HG02623 (cell line): ENCODE measurements around the gene SOX18.
"Not testable (repeated sequence)": the region's sequence is repeated elsewhere in the genome, so short reads cannot be mapped to it uniquely, and the experiment has no call there.

Source experiments
- ATAC-seq: cut with Tn5 transposase; IDR thresholded peaks from one replicate; pipeline ENCODE4 v1.9.1; 2021; ENCODE audit warnings: moderate library complexity; ENCODE audit not compliant: unreplicated experiment

Gene SOX18

DNA sequence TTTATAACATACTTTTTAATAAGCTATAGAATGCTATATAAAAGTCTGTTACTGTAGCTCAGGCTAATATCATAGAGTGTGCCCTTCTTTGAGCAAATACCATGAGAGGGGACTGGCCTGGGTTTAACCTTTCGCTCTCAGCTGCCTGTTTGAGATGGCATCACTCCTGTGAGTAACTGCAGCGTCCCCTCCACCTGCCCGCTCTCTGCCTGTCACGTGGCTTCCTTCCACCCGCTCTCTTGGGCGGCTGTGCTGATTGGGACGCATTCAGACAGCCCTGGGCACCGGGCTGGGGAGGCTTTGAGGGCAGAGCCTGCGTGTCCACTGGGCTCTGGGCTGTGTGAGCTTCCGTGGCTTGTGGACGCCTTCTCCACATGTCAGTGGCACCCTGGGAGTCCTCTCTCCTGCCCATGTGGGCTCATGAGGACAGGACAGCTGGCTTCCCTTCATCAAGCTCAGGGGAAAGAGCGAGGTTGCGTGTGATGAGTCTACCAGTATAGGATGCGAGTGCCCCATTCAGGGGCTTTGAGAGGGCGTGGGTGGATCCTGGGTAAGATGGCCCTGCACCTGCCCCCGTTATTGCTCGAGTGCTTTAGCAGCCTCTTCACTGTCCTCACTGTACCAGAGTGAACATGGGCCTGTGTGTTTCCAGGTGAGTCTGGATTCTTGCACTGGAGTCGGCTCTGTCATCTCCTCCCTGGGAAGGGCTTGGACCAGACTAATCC, 24.2 kb downstream of the SOX18 start:
- ATAC-seq: no peak

- ATAC-seq: no peak
Observed at GRCh38 chr20:64024141-64024990, 25.1 kb downstream of the SOX18 start.

DNA sequence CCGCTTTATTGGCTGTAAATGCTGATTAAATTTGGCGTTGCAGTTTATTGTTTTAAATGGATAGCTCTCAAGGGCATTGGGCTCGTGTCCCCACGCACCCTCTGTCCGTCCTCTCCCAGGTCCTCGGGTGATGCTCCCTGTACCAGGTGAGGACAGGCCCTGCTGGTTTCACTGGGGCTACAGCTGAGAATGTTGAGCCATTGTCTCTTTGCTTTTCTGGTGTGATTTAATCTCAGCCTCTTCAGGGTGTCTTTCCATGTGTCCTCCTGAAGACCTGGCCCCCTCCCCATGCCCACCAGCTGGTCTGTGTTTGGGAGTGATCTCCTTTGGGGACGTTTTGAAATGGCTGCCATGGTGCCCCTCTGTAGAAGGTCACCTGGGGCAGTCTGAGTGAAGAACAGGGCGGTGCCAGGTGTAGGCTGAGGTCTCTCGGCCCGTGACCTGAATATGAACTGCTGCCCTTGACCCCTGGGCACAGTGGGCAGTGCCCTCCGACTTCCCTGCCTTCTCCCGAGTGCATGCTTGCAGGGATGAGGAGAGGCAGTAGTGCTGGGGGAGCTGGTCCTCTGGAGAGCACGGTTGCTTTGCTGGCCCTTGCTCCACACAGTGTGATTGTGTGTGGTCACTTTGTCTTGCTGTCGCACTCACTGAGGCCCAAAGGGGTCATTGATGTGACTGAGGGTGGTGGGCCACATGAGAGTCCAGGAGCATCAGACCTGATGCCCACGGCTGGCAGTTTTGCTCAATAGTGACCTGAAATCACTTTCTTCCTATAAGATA, 25.9 kb downstream of the SOX18 start:
- ATAC-seq: no peak

DNA sequence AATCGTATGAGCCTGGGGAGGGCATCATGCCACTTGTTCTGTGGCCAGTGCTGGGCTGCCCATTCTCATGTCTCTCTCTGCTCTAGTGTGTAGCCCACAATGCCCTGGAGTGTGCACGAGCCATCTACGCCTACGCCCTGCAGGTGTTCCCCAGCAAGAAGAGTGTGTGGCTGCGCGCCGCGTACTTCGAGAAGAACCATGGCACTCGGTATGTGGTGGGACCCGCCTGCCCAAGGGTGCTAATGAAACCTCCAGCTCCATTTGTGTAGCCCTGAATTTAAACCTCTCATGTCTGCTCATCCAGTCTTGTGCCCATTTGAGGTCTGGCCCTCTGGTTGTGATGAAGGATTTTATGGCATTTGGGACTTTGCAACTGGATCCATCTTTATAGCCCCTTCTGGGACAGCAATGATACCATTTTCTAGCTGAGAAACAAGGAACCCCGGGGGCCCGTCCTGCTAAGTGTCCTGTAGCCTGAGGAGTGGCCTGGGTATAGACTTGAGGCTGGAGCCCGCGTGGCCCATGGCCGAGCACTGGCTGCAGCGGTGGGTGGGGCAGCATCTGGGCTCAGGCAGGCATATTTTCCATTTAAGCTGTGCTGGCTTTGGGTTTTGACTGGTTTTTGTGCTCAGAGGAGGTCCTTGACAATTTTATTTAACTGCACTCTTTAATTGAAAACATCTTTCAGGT, 26.6 kb downstream of the SOX18 start:
- no peak for ATAC-seq

DNA sequence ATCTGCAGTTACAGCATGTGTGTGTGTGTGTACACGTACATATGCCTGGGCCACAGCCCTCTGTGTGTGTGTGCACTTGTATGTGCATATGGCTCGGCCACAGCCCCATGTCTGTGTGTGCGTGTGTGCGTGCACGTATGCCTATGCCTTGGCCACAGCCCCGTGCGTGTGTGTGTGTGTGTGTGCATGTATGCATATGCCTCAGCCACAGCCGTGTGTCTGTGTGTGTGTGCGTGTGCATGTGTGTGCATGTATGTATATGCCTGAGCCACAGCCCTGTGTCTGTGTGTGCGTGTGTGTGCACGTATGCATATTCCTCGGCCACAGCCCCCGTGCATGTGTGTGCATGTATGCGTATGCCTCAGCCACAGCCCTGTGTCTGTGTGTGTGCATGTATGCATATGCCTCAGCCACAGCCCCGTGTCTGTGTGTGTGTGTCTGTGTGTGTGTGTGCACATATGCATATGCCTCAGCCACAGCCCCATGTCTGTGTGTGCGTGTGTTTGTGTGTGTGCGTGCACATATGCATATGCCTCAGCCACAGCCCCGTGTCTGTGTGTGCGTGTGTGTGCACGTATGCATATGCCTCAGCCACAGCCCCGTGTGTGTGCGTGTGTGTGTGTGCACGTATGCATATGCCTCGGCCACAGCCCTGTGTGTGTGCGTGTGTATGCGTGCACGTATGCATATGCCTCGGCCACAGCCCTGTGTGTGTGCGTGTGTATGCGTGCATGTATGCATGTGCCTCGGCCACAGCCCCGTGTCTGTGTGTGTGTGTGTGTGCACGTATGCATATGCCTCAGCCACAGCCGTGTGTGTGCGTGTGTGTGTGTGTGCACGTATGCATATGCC, 28.1 kb downstream of the SOX18 start:
- no peak for ATAC-seq

DNA sequence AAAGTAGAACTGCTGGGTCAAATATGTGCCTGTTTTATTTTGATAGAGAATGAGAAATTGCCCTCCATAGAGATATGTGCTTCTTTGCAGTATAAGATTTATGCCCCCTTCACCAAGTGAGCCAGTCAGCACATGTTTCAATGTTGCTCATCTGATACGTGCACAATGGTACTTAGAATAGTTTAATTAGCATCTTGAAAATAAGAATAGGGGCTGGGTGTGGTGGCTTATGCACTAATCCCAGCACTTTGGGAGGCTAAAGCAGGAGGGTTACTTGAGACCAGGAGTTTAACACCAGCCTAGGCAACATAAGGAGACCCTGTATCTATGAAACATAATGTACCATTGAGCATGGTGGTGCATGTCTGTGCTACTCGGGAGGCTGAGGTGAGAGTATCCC, 33.8 kb downstream of the SOX18 start:
- no peak for ATAC-seq

DNA sequence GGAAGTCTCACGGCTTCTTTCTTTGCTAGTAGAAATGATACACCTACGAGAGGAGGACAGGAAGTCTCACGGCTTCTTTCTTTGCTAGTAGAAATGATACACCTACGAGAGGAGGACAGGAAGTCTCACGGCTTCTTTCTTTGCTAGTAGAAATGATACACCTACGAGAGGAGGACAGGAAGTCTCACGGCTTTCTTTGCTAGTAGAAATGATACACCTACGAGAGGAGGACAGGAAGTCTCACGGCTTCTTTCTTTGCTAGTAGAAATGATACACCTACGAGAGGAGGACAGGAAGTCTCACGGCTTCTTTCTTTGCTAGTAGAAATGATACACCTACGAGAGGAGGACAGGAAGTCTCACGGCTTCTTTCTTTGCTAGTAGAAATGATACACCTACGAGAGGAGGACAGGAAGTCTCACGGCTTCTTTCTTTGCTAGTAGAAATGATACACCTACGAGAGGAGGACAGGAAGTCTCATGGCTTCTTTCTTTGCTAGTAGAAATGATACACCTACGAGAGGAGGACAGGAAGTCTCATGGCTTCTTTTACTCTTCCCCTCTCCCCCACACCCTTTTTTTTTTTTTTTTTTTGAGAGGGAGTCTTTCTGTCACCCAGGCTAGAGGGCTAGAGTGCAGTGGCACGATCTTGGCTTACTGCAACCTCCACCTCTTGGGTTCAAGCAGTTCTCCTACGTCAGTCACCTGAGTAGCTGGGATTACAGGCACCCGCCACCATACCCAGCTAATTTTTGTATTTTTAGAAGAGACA, 36.9 kb downstream of the SOX18 start:
- ATAC-seq: not testable (repeated sequence)

- ATAC-seq: no peak
Observed at GRCh38 chr20:64011366-64011779, 38.1 kb downstream of the SOX18 start.

DNA sequence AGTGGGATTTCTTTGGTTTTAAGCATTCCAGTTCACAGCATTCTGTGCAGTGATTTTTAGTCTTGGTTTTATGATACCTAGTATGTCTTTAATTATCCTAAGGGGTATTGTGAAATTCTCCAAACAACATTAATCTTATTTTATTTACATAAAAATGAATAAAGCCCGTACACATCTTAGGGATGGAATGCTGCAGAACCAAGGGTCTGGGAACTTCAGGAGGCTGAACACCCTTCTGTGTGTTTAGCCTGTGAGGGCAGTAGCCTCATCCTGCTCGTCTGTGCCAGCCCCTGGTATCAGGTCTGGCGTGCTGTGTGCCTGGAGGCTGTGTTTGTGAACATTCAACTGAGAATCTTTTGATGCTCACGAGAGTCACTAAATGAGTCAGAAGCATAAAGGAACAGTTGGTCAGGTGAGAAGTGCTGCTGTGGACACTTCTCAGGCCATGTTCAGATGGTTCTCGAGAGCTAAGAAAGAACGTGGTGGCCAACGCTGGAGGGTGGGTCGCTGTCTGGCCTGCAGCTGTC, 38.7 kb downstream of the SOX18 start:
- no peak for ATAC-seq

- ATAC-seq: no peak
Observed at GRCh38 chr20:64009811-64010387, 39.5 kb downstream of the SOX18 start.

GRCh38 chr20:64006902-64007301, 42.5 kb downstream of the SOX18 start:
- ATAC-seq: no peak

GRCh38 chr20:64006490-64006889, 42.9 kb downstream of the SOX18 start:
- ATAC-seq: no peak

- no peak for ATAC-seq
Observed at GRCh38 chr20:64005394-64005793, 44.0 kb downstream of the SOX18 start.

DNA sequence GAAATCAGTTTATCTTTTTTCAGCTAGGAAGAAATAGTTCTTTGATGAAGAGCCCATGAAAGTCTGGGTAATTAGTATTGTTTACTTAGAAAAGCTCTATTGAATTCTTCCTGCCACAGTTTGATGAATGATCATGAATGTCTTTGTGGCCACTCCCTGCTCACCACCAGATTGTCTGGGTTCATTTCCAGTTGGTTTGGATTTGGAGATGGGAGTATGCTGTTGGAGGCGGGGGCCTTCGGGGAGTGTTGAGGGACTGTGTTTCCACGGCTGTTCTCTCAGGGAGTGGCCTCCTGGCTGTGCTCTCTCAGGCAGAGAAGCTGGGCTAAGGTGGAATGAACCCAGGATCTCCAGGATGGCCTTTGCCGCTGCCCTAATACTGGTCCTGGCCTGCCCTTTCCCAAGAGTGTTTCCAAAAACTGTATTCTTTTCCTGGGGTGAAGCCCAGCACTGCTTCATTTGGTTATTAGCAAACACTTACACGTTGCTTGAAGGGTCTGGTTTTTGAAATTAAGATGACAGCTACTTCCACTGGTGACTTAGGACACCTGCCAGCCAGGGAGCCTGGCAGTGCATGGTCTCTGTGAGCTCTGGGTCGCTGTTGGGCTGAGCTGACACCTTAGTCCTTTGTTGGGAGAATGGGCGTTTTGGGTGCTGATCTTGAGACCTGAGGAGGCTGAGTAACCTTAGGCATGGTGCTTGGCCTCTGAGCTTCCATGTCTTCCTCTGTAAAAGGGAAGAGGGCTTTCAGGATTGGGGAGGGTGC, 45.3 kb downstream of the SOX18 start:
- ATAC-seq: no peak

DNA sequence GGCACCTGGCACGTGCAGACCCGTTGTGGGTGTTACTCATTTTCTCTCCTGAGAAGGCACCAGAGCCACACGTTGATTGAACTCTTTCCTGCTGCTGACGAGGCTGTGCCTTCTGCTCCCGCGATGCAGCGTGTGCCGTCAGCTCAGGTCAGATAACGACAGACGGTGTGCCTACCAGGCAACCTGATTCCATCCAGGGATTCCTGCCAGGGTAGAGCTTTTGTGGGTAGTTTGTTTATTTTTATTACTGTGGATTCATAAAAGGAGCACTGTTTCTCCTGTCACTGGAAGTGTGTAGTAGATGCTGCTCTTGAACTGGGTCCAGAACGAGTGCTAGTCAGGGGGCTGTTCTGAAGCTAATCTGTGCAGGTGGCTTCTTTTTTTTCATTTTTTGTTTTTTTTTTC, 47.8 kb downstream of the SOX18 start:
- ATAC-seq: no peak

- ATAC-seq: no peak
Observed at GRCh38 chr20:64000906-64001305, 48.5 kb downstream of the SOX18 start.
